ENCODE results near the gene ALOX15.

GRCh38 chr17:4645642-4646041 is 4.2 kb upstream of the ALOX15 start:
- TF ChIP-seq CTCF (IDR thresholded peaks at IDR 0.05) (no peak), POLR2A (IDR thresholded peaks at IDR 0.05) (no peak)

Measured in ovary (tissue), 3 donors.